ENCODE results near the gene ELMO1.

Gene ELMO1

DNA sequence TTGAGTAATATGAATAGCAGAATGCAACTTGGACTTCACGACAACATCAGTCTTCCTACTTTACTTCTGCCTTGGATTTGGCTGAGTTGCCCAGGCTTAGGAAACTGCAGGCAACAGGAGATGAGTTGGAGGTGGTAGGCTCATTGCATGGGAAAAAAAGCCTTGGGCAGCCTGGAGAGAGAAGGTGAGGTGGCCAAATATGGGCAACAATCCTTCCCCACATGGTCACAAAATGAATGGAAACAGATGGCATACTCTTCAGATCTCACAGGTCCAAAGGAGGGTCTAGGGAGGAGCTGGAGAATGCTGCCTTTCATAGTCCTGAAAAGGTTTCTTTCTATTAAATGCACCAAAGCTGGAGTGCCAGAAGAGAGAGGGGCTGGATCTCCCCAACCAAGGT is 595.7 kb downstream of the ELMO1 start:
- DNase-seq, result no peak

DNA sequence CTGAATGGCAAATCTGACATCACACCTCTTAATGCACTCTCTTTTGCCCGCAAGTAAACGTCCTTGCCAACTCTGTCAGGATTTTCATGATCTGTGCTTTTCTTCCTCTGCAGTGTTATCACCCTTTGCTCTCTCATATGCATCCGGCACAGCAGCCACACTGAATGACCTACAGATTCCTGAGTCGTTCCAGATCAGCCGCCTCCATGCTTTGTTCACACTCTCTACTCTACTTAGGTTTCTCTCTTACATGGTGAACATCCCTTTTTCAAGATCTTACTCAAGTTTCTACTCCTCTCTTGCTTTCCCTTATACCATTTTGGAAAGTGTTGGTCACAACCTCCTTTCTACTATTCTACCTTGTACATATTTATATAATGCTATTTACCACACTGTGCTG is 596.6 kb downstream of the ELMO1 start:
- DNase-seq, result no peak

DNA sequence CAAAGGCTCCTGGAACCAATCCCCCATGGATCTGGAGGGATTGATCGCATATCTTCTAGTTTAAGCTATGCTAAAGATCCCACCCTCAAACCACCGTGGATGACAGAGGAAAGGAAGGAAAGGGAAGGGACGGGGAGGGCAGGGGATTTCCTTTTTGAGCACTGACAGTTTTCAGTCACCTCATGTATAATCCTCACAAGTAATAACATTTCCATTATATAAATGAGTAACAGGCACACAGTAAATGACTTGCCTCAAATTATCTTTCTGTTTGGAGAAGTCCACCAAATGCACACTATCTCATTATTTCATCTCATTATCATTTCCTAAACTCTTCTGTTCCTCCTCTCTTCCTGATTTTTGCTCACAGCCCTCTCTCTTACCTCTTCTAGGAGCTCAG is 597.3 kb downstream of the ELMO1 start:
- DNase-seq, result no peak

- no peak for DNase-seq
Observed at GRCh38 chr7:36847946-36848345, 600.7 kb downstream of the ELMO1 start.

DNA sequence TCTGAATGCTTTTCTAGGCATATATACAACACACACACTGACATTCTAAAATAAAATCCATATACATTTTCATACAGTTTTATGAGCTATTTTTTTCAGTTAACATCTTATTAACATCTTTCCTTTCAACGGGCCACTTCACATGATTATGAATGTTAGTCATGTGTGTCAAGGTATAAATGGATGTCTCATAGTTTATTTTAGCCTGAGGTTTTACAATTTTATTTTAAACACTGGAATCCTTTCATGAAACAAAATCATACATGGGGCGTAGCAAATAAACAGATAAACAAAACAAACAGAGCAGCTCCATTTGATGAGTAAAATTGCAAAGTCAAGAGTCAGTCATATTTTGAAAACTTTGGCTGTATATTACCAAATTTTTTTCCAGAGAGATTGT is 604.3 kb downstream of the ELMO1 start:
- DNase-seq, result no peak

DNA sequence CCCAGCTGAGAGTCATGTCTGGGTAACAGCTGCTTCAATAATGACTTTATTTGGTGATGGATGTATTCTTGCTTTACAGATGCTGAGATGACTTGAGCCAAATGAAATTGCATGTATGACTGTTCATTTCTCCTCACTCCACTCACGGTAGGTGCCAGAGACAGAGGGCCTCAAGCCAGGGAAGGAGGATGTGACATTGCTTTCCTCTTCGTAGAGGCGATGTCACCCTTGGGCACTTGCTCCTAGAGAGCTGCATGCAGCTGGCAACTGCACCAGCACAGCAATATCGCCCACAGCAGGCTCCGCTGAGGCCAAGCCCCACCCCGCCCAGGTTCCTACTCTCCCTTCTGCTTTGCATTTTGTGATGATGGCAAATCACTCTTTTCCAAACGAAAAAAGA is 607.8 kb downstream of the ELMO1 start:
- no peak for DNase-seq

GRCh38 chr7:36838616-36839225 is 609.9 kb downstream of the ELMO1 start:
- no peak for DNase-seq

GRCh38 chr7:36831049-36831448 is 617.6 kb downstream of the ELMO1 start:
- DNase-seq, result no peak

DNA sequence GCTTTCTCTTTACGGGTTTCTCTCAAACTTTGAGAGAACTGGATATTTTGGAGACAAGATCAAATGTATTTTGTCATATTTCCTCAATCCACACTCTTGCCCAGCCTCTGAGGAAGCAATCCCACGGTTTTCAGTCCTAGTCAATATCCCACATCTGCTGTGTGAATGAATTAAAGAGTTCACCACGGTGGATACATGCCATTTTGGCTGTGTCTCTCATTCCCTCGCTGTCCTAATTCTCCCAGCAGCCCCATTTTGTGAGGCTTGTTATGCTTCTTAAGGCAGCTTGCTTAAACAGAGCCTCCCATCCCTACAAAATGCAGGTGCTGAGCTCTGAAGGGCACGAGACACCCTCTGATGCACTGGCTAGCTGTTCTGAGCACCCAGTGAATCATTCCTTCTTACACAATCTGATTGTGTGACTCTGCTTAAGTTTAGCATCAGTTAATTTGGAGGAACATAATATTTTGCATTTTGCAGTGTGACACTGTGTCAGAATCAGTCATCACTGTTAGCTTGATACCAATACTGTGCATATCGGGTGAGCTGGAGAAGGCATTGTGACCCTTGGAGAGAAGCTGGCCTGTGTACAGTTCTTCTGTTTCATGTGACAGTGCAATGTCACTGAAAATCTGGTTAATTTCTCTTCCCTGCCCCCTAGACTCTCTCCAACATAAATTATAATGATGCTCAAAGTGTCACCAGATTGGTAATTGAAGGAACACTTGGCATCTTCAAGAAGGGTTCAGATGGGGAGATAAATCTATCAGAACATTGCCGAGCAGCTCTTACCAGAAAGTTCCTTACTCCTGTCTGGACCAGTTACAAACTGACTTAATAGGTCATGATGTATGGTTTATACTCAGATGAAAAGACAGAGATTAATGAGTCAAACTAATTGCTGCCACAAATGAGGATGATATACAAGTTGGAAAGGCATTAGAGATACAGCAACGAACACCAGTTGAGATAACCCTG is 620.6 kb downstream of the ELMO1 start:
- peak; percentile 13 for DNase-seq

DNA sequence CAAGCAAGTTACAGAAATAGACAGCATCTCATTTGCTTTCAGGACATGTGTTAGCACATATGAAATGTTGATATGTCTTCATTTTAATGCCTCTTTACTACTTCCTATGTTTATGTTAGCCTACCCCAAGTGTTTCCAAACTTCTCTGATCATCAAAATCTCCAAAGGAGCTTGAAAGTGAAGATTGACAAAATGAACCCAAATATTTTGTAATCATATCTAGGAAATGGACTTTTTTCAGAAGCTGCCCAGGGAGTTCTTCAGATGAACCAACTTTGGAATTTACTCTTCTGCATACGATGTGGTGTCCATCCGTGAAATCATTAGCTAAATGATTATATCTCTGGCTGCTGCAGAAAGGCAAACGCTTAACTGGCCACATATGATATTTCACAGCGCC is 623.2 kb downstream of the ELMO1 start:
- no peak for DNase-seq

DNA sequence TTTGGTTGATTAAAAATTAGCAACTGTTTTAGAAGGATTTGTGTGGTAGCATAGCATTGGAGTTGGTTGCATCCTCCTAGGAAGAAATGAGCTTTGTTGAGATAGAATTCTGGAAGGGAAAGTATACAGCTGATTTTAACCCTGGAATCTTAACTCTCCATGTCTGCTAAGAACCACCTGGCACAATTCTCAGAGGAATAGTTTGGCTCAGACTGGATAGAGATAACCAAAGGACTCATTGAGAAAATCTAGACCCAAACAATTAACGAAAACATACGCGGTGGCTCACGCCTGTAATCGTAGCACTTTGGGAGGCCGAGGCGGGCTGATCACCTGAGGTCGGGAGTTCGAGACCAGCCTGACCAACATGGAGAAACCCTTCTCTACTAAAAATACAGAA is 625.3 kb downstream of the ELMO1 start:
- no peak for DNase-seq

GRCh38 chr7:36821617-36822016 is 627.0 kb downstream of the ELMO1 start:
- DNase-seq, result no peak

- DNase-seq, result no peak
Observed at GRCh38 chr7:36820527-36821170, 628.0 kb downstream of the ELMO1 start.

- DNase-seq, result peak; percentile 4
Observed at GRCh38 chr7:36819639-36820038, 629.0 kb downstream of the ELMO1 start.

DNA sequence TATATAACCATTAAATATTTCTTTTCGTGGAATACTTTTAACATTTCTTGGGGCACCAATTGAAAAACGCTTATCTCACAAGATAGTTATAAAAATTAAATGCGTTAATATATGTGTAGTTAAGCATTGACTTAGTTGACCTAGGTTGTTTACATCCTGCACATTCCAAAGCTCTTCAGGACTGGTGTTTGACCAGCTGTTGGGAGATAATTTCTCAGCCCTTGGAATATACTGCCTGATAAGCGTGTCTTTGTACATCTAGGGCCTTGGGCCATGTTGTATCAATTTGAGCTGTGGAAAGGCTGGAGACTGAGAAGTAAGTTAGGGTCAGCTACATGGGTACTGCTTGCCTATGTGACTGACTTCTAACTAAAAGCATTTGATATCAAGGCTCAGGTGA is 634.4 kb downstream of the ELMO1 start:
- DNase-seq, result no peak

DNA sequence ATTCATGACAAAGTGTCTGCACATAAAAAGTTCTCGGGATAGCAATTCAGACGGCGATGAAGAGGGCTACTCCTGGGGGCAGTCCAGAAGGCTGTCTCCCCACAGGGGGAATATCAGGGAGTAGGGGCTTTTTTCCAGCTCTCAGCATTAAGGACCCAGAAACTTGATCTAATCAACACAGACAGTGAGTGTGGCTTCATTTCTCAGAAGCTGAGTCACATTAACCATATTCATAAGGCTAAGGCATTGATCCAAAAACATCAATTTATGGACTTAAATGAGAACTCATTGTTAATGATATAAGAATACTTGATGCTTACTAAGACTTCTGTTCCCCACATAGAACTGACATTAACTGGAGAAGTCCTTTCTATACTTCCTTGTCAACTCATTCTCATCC is 636.9 kb downstream of the ELMO1 start:
- DNase-seq, result no peak

DNA sequence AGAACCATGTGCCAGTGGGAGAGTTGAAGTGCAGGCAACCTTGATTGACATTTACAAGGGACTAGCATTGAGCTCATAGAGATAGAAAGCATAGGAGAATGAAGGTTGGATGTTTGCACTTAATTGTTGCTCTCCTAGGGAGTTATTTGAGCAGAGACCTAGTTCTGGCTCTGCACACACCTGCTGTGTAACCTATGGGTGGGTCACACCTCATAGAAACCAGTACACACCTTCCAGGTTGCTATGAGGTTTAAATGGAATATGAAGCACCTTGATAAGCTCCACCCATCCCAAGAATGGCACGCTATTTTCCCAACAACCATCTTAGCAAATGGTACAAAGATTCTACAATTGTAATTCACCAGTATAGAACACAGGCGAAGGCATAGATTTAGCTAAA is 638.2 kb downstream of the ELMO1 start:
- DNase-seq, result no peak

- no peak for DNase-seq
Observed at GRCh38 chr7:36810032-36810431, 638.6 kb downstream of the ELMO1 start.

GRCh38 chr7:36809510-36809909 is 639.2 kb downstream of the ELMO1 start:
- no peak for DNase-seq

- no peak for DNase-seq
Observed at GRCh38 chr7:36809086-36809485, 639.6 kb downstream of the ELMO1 start.

GRCh38 chr7:36806891-36807290 is 641.8 kb downstream of the ELMO1 start:
- DNase-seq, result no peak
